Measurements from ENCODE around the gene ZNF697.
A peak's percentile ranks its signal among the peaks of the same experiment; 100 is the strongest.
"Not testable (repeated sequence)": the region's sequence is repeated elsewhere in the genome, so short reads cannot be mapped to it uniquely, and the experiment has no call there.

Gene ZNF697

GRCh38 chr1:119613769-119614720 is 34.0 kb downstream of the ZNF697 start:
- peak; percentile 91 for DNase-seq (ENCODE audit: low read depth)
- no peak overlapping the region for H3K4me3 ChIP-seq (ENCODE audit: low read depth, low read length)
- peak; percentile 79 for TF ChIP-seq CTCF (IDR thresholded peaks at IDR 0.05; ENCODE audit: insufficient read depth, low read depth, low read length, missing control alignments)

- DNase-seq (ENCODE audit: low read depth): peak; percentile 79
- TF ChIP-seq CTCF (IDR thresholded peaks at IDR 0.05; ENCODE audit: insufficient read depth, low read depth, low read length, missing control alignments): peak; percentile 86
These were observed 36.4 kb downstream of the ZNF697 start for GRCh38 chr1:119611701-119612113.

GRCh38 chr1:119608816-119609215 is 39.2 kb downstream of the ZNF697 start:
- not testable (repeated sequence) for DNase-seq (ENCODE audit: low read depth); H3K4me3 ChIP-seq (ENCODE audit: low read depth, low read length)

More at GRCh38 chr1:119611701-119612113, 36.4 kb downstream of the ZNF697 start:
- no peak overlapping the region for H3K4me3 ChIP-seq (ENCODE audit: low read depth, low read length)

GRCh38 chr1:119607087-119607807 is 40.8 kb downstream of the ZNF697 start:
- H3K4me3 ChIP-seq (ENCODE audit: low read depth, low read length); DNase-seq (ENCODE audit: low read depth): not testable (repeated sequence)

- no peak for TF ChIP-seq CTCF (IDR thresholded peaks at IDR 0.05; ENCODE audit: insufficient read depth, low read depth, low read length, missing control alignments)
- H3K4me3 ChIP-seq (ENCODE audit: low read depth, low read length): no peak overlapping the region
- no peak for DNase-seq (ENCODE audit: low read depth)
These were observed 41.7 kb downstream of the ZNF697 start for GRCh38 chr1:119606394-119606793.

GRCh38 chr1:119605686-119606085 is 42.4 kb downstream of the ZNF697 start:
- H3K4me3 ChIP-seq (ENCODE audit: low read depth, low read length): no peak overlapping the region
- DNase-seq (ENCODE audit: low read depth): no peak
- no peak for TF ChIP-seq CTCF (IDR thresholded peaks at IDR 0.05; ENCODE audit: insufficient read depth, low read depth, low read length, missing control alignments)

- DNase-seq (ENCODE audit: low read depth); H3K4me3 ChIP-seq (ENCODE audit: low read depth, low read length): not testable (repeated sequence)
These were observed 43.0 kb downstream of the ZNF697 start for GRCh38 chr1:119605080-119605479.

GRCh38 chr1:119603695-119604094 is 44.4 kb downstream of the ZNF697 start:
- no peak overlapping the region for H3K4me3 ChIP-seq (ENCODE audit: low read depth, low read length)
- TF ChIP-seq CTCF (IDR thresholded peaks at IDR 0.05; ENCODE audit: insufficient read depth, low read depth, low read length, missing control alignments): no peak
- DNase-seq (ENCODE audit: low read depth): no peak

- not testable (repeated sequence) for H3K4me3 ChIP-seq (ENCODE audit: low read depth, low read length); DNase-seq (ENCODE audit: low read depth)
These were observed 44.8 kb downstream of the ZNF697 start for GRCh38 chr1:119603241-119603640.

GRCh38 chr1:119602789-119603188 is 45.3 kb downstream of the ZNF697 start:
- not testable (repeated sequence) for H3K4me3 ChIP-seq (ENCODE audit: low read depth, low read length); DNase-seq (ENCODE audit: low read depth)

All from GM12865 (cell line).